CD4-positive, alpha-beta T cell treated with Interferon gamma for 1 hour (primary cell): ENCODE measurements around the gene MAP2K5.
"Not testable (repeated sequence)": the region's sequence is repeated elsewhere in the genome, so short reads cannot be mapped to it uniquely, and the experiment has no call there.

Experiments
- DNase-seq: peaks from one replicate; pipeline ENCODE4 v3.0.0-alpha.2; 2020

The MAP2K5 gene

DNA sequence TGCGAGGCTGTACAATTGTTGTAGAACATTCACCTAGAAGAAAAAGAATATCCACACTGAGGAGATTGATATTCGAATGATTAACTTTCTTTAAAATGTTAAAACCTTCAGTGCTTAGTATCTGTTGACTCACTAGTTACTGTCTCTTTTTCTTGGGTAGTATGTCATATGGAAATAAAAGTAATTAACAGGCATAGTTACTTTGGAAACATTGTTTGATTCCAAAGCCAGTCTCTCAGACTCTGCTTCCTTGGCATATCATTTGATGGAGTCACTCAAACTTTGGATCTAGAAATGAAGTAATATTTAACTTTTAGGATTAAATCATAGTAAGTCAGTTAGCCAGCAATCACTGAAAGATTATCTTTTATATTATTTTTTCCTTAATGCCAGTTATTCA is 63.4 kb downstream of the MAP2K5 start:
- no peak for DNase-seq

DNA sequence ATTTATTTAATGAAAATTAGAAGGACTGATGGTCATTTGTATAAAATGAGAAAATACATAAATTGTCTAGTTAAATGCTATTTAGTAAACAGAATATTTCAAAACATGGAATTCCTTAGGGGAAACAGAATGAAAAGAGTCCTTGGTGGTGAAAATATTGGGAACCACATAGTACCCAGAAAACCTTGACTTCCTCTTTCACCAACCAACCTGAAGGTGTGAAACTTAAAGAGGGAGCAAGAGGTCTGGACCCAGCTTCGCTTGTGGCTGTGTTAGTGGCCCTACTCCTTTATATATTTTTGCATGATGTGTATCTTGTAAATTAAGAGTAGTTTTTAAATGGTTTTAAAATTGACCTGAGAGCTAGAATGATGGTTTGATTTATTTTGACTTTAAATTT is 64.2 kb downstream of the MAP2K5 start:
- DNase-seq: no peak

DNA sequence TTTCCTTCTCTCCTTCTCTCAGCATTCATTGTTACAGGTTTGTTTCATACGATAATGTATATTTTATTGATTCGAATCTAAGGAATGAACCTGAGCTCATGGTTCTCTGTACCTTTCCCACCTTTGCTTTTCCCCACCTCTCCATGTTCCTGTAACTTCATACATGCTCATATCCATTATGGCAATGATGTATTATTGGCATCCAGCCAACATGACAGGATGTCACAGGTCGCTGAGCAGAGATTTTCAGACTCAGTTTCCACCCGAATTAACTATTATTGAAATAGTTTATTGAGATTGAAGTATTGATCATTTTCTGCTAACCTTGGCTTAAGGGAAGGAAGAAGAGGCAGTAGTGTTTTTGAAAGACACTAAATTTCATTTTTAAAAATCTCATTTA is 64.8 kb downstream of the MAP2K5 start:
- DNase-seq: no peak

DNA sequence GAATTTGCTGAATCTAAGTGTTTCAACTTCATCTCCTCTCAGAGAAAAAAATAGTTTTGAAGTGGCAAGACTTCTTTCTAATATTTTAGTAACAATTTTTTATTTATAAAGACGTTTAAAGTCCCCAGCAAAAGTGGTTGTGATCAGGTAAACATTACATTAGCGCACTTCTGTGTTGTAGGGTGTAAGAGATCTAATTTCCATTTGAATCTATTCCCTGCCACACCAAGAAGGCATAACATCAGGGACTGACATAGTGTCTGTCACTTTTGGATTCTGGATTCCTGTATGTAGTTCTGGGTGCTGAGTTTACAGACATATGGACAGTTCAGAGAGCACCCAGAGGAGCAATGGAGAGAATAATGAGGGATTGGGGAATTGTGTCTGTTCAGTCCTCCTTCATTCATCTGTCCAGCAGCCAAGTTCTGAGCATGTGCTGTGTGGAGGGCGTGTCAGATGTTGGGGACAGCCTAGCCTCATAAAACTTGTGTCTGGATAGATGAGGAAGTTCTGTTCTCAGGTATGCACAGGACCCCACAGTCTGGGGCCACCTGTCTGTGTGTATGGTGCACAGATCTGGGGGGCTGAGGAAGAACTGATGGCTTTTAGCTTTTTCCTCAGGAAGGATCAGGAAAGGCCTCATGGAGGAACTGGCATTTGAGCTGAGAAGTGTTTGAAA is 65.6 kb downstream of the MAP2K5 start:
- no peak for DNase-seq

DNA sequence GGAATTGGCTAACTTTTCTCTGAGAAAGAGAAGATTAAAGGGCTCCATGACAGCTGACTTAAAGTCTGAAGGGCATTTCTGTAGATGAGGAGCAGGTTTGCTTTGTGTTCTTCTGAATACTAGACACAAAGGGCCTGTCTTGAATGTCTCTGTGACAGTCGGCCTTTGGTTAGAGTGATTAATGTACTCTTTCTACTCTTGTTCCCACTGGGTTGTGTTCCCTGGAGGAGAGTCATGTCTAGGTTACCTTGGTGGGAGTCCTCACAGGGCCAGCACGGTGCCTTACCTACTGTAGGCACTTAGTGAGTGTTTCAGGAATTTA is 66.1 kb downstream of the MAP2K5 start:
- DNase-seq: no peak

DNA sequence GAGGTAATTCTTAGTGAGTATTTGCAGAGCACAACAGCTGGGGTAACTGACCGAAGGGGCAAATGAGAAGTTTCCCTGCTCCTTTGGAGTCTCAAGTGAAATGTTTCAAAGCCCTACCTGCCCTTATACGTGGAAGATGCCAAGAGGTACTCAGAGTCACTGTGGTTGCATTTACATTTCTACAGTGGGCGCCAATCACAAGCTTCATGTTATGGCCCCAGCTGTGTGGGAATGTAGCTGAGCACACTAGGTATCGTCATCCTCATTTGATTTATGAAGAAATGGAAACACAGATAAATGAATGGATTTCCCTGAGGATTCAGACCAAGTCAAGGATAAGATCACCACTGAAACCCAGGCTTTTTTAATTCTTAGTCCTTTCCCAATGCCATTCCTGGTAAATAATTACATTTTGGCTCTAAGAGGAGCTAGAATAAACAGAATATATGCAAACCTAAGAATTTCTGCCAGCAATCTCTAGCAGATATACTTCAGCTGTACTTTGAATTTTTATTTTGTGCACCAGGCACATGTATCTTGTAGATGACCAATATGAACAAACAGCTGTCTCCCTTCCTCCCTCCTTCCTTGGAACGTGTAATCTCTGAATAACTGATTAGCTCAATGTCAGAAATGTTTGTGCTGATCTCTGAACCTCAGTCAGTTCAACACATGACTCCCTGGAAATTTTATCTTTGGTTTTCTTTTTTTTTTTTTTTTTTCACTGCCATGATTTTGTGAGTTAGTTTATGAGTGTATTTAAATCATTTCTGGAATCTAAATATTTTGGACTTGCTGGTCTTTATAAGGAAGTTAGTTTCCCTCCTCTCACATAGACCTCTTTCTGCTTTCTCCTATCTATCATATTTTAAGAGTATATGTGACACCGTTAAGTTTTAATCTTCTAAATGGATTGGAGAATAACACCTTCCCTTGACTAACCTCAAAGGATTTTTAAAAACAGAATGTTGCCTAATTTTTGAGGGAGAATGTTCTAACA is 69.2 kb downstream of the MAP2K5 start:
- no peak for DNase-seq

DNA sequence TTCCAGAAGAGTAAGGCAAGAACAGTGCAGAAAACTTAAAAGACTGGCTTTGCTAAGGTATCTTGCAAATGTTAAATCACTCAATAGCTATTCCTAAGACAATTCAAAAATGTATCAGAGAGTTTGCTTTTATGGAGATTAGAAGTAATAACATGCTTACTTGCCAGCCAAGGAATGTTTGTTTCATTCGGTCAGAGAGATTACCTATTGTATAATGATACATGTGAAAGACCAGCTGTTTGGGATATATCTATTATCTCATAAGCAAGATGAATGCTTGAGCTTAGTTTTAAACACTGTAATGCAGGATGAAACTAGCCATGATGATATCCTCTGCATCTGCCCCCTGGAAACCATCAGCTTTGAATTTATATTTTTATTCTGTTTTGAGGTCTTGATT is 70.7 kb downstream of the MAP2K5 start:
- DNase-seq: no peak

DNA sequence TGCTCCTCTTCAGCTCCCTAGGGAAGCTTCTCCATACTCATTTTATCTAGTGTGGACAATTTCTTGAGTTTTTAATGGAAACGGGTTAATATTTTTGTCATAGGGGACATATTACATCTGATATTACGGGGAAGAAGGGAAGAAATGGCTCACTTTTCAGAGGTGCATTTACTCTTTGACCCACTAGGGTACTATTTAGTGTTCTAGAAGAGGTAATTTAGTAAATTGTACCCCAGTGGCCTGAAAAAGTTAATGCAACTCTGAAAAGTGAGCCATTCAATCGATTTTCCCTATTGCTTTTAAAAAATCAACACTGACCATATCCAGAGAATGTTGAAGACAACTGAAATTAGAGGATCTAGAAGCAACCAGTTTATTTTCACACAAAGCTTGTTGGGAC is 71.2 kb downstream of the MAP2K5 start:
- no peak for DNase-seq

DNA sequence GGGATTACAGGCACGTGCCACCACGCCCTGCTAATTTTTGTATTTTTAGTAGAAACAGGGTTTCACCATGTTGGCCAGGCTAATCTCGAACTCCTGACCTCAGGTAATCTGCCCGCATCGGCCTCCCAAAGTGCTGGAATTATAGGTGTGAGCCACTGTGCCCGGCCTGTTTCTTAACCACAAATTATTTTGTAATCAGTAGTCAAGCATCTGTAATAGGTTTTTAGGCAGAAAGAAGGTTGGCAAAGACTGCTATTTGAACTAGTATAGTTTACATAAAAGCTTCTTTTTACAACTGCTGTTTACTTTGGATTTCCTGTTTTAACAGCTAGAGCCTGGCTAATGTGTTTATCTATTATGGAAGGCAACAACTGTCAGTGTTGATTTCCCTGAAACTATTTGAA is 72.6 kb downstream of the MAP2K5 start:
- not testable (repeated sequence) for DNase-seq

DNA sequence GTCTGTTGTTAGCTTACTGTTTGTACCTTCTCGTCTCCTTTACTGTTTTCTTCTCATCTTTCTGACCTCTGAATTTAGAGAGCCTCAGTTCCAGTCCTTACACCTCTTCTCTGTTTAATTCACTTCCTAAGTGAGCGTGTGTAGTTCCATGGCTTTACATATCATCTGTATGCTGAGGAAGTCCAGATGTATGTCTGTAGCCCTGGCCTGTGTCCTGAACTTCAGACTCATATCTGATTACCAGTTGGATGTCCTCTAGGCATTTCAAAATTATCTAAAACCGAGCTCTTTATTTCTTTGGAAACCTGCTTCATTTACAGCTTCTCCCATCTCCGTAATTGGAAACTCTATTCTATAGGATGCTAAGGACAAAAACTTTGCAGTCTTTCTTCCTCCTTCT is 75.8 kb downstream of the MAP2K5 start:
- DNase-seq: no peak

DNA sequence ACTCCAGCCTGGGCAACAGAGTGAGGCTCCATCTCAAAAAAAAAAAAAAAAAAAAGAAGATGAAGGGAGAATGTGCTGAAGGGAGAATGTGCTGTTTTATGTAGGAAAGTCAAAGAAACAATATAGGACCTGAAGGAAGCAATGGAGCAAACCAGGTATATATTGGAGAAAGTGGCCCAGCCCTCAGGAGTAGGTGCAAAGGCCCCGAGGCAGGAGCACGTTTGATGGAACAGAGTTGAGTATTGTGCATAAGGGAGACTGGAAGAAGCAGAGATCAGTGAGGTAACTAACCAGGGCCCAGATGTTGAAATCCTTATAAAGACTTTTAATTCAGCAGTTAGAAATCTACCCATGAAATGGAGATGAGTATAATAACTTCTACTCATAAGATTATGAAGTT is 79.6 kb downstream of the MAP2K5 start:
- DNase-seq: no peak

DNA sequence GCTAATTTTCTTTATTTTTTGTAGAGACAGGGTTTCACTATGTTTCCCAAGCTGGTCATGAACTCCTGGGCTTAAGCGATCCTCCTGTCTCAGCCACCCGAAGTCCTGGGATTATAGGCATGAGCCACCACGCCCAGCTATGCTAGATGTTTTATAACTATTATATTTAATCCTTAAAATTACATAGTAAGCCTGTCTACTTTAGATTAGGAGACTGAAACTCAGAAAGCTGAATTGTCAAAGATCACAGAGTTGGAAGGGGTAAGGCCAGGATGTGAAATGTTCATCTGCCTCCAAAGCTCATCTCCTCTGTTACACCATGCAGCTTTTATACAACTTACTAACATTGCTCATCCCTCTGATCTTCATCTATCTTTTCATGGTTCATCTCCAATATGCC is 89.8 kb downstream of the MAP2K5 start:
- DNase-seq: no peak

DNA sequence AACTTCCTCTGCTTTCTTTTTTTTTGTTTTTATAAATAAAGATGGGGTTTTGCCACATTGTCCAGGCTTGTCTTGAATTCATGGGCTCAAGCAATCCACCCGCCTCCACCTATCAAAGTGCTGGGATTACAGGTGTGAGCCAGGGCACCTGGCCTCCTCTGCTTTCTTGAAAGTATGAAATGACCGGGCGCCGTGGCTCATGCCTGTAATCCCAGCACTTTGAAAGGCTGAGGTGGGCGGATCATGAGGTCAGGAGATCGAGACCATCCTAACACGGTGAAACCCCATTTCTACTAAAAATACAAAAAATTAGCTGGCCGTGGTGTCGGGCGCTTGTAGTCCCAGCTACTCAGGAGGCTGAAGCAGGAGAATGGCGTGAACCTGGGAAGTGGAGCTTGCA is 93.4 kb downstream of the MAP2K5 start:
- not testable (repeated sequence) for DNase-seq

DNA sequence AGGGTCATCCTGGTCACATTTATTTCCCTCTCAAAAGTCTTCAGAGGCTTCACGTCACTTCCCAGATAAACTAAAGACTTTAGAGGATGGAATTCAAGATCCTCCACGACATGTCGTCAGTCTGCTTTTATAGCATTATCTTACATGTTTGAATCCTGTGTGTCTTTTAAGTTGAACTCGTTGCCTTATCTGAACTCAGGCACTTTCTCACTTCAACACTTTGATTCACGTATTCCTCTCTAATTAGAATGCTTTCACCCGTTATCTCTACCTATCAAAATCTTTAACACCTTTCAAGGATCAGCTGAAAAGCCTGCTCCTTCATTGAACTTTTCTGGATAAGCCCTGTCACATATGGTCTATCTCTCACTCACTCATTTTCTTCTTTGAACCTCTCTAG is 97.1 kb downstream of the MAP2K5 start:
- no peak for DNase-seq

DNA sequence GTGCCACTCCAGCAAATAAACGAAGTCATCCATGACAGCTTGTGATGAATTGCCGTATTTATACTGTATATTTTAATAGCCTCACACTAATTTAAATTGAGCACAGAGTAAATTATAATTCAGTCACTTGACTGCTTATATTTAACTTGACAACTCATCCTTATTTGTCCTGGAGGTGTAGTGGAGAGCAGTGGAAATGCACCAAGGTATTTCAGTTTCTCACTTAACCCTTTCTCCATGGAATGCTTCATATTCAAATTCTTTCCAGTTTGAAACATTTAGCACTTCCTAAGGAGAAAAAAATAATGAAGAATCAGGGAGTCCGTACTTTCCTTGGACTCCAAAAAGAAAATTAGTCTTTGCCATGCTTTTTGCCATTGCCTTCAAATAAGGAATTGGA is 99.0 kb downstream of the MAP2K5 start:
- DNase-seq: no peak

DNA sequence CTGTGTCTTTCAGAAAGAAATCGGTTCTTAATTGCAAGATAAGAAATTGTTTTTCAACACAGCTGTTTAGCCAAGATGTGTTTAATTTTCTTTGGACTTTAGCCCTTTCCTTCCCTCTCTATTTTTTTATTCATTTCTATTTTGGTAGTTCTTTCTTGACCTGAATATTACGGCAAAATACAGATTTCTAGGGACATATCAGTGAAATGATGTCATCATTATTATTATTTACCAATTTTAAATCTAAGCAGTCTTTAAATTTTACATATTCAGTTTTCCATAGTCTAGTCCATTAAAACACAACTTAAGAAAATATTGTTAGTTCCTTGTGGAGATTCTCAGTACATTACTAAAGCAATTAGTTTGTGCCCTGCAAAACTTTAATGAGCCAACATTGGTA is 104.3 kb downstream of the MAP2K5 start:
- no peak for DNase-seq

DNA sequence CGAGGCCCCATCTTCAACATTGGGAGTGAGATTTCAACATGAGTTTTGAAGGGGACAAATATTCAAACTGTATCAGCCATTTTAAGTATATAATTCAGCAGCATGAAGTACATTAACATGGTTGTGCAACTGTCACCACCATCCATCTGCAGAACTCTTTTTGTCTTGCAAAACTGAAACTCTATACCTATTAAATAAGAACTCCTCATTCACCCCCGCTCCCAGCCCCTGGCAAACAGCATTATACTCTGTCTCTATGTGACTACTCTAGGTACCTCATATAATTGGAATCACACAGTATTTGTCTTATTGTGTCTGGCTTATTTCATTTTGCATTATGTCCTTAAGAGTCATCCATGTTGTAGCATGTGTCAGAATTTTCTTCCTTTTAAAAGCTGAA is 110.1 kb downstream of the MAP2K5 start:
- DNase-seq: no peak

DNA sequence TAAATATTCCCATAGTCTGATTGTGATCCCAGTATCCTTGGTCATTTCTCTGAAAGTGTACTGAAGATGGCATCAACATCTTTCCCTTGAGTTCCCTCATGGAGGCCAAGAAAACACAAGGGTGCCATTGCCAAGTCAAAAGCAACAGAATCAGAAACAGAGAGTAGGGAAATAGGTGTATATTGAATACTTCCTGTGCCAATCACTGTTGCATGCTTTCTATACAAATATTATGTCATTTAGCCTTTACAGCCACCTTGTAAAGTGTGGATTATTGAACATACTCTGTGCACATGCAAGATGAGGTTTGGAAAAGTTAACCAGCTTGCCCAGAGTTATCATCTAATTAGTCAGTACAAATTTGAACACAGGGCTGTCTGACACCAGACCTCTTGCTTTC is 117.9 kb downstream of the MAP2K5 start:
- no peak for DNase-seq

DNA sequence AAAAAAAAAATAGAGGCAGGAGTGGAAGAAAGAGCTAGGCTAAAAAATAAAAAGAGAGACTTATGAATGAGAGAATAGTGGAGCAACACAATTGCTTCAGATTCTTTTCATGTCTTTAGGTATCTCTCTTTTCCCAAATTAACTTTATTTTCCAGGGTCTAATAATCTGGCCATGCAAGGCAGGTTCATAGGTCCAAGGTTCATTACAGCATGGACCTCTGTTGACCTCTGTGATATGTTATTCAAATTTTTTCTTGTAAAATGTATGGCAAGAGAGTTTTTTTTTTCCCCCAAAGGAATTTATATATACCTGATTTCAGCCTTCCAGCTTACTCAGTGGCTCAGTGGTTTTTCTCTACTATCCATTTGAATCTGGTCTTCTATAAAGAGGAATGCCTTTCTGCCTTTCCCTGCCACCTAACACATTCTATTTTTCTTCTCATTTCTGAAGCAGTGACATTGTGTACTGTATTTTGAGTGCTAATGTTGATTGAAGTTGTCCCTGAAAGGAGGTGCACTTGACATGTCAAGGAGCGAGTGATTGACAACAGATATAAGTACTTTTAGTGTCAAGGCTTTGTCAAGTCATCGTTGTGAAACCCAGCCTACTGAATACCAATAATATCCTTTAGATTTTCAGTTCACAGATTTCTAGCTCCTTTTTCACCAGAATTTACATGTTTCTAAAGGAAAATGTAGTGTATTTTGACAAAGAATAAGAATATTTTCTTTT is 118.5 kb downstream of the MAP2K5 start:
- DNase-seq: no peak

DNA sequence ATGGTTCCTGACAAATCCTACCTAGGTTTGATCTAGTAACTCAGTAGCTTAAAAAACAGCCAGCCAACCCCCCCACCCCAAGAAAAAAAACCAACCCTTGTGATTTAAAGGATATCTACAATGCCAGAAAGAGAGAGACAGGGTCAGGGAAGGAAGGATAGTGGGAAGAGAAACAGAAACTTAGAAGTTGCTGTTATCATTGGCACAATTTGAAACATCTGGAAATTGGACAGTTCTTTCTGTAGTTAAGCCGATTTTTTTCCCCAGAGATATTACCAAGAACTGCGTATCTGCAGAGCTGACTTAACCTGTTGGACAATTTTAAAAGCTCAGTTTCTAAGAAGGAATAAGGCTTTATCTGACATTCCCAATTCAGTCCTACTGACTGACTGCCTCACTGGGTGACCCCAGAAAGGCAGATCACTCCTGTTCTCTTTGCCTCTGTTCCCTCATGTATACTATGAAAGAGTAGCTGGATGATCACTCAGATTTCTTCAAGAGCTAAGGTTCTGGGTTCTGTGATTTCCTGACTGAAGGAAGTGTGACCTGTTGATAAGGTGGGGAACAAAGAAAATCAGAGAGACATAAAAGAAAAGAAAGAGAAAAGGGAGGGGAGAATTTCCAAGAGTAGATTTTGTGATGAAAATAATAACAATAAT is 128.3 kb downstream of the MAP2K5 start:
- no peak for DNase-seq

DNA sequence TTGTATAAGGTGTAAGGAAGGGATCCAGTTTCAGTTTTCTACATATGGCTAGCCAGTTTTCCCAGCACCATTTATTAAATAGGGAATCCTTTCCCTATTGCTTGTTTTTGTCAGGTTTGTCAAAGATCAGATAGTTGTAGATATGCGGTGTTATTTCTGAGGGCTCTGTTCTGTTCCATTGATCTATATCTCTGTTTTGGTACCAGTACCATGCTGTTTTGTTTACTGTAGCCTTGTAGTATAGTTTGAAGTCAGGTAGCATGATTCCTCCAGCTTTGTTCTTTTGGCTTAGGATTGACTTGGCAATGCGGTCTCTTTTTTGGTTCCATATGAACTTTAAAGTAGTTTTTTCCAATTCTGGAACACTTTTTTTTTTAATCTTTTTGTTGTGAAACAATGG is 130.3 kb downstream of the MAP2K5 start:
- DNase-seq: not testable (repeated sequence)

DNA sequence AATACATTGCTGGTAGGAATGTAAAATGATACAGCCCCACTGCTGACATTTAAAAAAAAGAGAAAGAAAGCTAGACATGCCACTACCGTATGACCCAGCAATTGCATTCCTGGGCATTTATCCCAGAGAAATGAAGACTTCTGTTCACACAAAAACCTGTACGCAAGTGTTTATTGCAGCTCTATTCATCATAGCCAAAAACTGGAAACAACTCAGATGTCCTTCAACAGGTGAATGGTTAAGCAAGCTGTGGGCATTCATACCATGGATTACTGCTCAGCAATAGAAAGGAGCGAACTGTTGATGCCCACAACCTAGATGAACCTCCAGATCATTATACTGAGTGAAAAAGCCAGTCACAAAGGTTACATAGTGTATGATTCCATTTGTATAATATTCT is 132.5 kb downstream of the MAP2K5 start:
- DNase-seq: no peak

DNA sequence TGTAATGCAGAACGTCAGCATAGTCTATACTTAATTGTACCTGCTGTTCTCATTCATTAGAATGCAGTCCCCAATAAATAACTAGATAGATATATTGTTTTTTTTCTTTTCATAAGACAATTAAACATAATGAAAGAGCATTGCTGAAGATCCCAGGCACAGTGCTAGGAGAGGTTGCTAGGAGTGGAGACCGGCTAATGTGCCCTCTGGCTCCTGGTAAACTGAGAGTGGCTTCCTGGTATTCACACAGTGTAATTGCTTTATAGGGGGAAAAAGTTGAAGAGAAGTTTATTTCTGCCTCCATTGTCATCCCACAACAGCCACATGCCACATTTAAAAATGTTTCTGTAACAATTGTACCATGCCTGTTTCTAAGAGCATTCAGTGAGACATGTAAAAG is 135.6 kb downstream of the MAP2K5 start:
- no peak for DNase-seq
